Hematopoietic multipotent progenitor cell (in vitro differentiated cells): ENCODE results near the gene CAMK2D. TPM values are rescaled to one million over a fixed set of nuclear protein-coding genes. Genes with fewer than 3 reads are reported as not detected.
"Not testable (repeated sequence)": the region's sequence is repeated elsewhere in the genome, so short reads cannot be mapped to it uniquely, and the experiment has no call there.

Source experiments
- DNase-seq, 3 donors: peaks; one replicate each; pipeline ENCODE4 v3.0.0-alpha.2; 2011 to 2015; ENCODE audit warnings: low read depth in 2 of 3, low spot score in 2 of 3
- total RNA-seq: library from RNA; depleted of rRNA; stranded (reverse); fragments of >200 nt; gene quantifications from one replicate; pipeline ENCODE4 v1.2.3, GENCODE V29; 2012

CAMK2D gene
- total RNA-seq, 1 donor: 1.3 TPM

DNA sequence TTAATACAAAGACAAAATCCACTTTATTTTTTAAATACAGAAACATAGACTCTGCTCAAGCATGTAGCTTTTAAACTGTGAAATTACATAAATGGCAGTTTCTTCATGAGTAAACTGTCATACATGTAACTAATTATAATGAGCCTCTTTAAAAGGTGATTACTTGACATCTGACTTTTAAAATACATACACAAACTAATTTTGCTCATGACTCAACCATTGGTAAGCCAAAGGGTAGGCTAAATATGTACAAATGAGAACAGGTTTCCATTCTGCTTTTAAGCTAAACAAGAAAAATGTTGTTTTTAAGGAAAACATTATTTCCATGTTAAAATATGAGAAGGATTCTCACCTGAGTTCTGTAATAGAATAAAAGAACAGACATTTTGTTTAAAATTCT is 27.9 kb downstream of the CAMK2D start:
- DNase-seq: no peak

DNA sequence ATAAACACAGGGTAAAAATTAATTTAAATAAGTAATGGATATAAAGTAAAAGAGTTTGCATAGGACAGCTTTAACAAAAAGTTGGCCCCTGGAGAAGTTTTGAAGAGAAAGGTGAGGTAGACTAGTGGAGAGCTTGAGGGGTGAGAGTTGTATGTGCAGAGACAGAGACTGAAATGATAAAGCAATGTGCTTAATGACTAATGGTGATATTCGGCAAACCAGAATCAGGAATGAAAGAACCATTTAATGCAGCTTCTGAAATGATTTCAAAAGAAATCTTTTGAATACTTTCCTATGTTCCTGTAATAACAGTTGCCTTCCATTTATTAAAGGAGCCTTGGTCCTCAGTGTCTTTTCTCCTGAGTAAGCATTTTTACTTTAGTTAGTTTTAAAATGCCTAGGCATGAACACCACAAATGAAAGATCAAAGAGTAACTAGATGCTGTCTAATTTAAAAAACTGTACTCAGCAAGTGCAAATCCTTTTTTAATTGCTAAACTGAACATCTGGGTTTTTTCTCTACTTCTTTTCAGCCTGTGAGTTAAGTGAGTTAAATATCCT is 28.5 kb downstream of the CAMK2D start:
- no peak for DNase-seq

DNA sequence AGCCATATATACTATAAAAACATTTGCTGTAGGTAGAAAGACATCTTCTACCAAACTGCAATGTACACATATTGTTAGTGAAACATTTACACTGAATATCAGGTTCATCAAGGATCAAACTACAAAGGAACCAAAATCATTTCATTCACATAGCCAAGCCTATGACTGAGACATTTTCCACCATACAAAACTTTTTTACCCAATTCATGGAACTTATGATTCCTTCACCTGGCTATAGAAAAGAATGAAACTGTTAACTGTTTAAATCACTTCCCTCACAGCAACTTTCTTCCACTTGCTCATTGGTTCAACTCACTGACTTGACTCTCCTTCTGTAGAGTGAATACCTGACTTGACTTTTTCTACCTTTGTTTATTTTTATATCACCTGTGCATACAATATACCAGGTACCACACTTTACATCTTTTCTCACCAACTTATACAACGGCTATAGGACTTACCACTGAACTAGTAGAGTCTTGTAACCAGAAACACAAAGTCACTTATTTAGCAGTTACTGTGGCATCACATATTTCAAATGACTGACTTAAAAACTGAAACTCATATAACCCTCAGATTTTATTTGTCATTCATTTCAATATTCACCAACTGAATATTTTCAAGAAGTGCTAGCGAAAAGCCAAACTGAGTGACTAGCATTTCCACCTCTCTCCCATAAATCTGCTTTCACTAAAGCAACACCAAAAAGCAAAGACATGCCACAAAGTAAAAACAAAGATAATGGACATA is 30.9 kb downstream of the CAMK2D start:
- DNase-seq: no peak

DNA sequence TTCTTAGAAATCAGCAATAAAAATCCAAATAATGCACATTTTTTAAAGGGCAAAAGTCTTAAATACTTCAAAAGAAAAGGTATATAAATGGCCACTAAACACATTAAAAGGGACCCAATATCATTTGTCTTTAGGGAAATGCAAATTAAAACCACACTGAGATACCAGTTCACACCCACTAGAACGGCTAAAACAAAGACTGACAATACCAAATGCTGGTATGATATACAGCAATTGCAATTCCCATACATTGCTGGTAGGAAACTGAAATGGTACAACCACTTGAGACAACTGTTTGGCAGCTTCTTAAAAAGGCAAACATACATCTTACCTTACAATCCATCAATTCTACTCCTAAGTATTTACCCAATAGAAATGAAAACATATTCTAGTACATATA is 33.7 kb downstream of the CAMK2D start:
- DNase-seq: no peak

DNA sequence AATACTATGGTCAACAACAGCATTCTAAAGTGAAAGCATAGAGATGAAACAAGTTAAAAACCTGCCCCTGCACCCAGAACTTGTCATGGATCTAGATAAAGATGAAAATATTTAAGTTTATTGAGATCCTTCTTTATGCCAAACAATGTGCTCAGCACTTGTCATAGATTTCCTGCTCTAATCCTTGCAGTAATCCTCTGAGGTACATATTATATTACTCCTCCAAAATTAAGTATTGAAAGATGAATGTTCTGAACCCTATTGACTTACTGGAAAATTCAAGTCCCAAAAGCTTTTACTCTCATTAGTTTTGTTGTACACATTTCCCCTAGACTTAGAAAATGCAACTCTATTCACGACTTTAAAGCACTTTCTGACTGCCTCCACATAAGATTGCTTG is 35.6 kb downstream of the CAMK2D start:
- DNase-seq: no peak

DNA sequence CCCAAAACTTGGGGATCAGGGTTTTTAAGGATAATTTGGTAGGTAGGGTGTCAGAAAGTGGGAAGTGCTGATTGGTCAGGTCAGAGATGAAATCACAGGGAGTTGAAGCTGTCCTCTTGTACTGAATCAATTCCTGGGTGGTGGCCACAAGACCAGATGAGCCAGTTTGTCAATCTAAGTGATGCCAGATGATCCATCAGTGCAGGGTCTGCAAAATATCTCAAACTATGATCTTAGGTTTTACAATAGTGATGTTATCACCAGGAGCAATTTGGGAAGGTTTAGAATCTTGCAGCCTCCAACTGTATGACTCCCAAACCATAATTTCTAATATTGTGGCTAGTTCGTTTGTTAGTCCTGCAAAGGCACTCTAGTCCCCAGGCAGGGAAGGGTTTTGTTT is 43.3 kb downstream of the CAMK2D start:
- DNase-seq: no peak

DNA sequence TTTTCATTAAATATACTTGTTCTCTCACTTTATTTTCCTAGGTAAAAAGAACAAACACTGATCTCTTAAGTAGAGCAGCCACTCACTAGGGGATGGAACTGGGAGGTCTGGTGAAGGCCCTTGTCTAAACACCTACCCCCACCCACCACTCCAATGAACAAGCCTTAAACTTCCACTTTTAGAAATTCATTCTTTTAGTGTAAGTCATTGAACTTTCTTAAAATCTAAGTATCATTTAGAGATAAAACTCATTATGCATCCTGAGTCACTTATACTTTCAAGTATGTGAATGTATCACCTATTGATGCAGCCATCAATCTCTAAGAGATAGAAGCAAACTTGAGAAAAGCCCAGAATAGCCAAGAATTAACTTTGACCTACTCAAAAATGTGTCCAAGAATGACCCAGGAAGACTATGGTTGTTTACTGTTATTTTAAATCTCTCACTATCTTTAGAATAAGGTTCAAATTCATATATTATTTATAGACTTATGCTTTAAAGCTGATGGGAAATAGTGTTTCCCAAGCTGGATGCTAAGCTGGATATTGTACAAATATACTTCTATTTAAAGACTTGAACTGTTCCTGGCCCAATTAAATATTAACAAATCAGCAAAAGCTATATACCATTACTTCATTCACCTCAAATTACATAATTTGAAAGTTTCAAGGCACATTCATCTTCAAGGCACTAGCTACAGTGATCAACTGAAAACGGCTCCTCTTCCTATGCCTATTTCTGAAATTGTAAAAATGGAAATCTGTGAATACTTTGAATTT is 49.5 kb downstream of the CAMK2D start:
- DNase-seq: no peak

DNA sequence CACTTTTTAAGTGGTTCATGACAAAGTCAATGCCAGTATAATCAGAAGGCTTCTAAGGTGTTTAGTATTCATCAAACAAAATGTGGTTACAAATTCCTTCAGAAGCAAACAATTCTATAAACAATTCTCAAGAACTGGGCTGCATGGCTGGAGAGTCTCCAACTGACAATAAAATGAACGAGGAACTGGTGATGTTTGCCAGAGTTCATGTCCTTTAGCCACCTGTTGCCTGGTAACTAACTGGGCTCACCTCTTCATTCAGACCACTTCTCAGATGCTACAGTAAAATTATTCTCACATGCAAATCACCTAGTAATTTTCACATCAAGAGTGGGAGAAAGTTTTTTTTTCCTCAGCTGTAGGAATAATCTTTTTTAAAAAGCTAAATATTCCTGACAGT is 53.3 kb downstream of the CAMK2D start:
- no peak for DNase-seq

DNA sequence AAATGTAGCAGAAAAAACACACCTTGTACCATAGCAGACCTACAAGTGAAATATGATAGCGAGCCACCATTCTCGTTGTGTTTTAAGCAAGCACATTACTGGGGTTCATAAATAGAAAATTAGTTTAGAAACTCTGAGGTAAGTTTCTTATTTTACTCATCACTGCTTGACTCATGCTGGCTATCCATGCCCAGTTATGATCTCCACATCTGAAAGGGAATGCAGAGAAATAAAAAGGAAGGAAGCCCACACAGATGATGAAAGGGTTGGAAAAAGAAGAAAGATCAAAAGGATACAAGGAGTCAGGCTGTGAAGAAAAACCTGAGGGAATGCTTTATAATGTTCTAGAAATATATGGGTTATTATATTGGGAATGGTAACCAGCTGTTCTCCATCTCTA is 54.5 kb downstream of the CAMK2D start:
- no peak for DNase-seq

DNA sequence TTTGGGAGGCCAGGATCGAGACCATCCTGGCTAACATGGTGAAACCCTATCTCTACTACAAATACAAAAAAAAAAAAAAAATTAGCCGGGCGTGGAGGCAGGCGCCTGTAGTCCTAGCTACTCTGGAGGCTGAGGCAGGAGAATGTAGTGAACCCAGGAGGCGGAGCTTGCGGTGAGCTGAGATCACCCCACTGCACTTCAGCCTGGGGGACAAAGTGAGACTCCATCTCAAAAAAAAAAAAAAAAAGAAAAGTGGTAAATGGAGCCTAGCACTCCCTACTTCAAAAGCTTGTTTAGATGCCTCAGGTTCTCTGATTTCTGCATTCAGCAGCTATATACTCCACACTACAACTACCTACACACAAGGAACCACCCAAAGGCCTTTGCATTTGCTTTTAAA is 56.4 kb downstream of the CAMK2D start:
- DNase-seq: not testable (repeated sequence)

DNA sequence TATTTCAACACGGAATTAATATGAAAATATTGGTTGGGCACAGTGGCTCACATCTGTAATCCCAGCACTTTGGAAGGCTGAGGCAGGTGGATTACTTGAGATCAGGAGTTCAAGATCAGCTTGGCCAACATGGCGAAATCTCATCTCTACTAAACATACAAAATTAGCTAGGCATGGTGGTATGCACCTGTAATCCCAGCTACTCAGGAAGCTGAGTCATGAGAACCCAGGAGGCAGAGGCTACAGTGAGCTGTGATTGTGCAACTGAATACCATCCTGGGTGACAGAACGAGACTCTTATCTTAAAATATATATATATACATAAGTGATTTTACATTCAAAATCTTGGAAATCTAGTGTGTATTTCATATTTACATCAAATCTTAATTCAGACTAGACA is 58.9 kb downstream of the CAMK2D start:
- not testable (repeated sequence) for DNase-seq

DNA sequence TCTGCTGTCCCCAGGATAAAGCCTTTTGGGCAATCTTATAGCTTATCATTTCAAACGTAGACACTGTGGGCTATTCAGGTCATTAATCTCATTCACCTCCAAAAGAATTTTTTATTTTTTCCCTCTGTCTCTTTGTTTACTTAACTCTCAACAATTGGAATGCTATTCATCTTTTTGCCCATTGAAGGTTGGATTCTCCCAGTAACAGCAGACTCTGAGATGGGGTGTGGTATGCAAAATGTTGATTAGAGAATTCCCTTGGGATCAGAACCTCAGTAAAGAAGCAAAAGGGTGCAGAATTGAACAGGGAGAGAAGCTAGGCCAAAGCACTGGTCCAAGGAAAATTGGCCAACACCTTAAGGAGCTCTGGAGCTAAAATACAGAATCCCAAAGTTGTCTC is 60.4 kb downstream of the CAMK2D start:
- DNase-seq: no peak

DNA sequence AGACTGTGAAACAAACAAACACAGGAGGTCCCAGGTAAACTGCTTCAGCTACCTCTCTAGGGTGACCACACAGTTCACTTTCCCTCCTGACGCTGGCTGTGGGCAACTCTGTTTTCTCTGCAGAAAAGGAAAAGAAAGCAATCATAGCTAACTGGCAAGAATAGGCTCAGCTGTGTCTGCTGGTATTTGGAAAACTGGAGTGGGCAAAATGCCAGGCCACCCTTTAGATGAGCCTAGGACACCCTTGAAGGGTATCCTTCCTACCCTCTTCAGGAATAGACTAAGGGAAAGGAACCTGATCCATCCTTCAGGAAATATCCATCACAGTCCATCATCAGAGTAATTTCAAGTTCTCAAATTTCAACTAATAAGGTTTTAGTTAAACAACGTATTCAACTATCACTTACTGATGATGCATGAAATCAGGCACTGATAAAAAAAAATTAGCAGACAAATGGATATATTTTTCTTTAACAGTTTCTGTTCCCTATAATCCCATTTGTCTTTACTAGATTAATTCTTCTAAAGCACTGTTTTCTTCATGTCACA is 60.9 kb downstream of the CAMK2D start:
- DNase-seq: no peak

DNA sequence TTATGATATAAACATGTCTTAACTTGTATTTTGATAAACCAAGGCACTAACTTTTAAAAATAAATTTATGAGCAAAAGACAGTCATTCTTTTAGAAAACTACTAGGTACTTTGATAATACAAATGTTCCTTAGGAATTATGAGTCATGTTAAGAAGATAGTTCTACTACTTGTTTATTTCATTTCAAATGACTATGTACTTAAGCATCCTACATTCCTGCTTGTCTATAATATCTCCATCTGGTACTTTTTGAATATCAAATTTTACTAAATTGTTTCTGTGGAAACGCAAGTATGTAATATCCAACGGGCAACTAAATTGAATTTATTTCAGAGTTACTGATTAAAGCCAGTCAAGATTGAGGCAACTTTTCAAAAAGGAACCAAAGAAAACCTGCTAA is 61.8 kb downstream of the CAMK2D start:
- no peak for DNase-seq

DNA sequence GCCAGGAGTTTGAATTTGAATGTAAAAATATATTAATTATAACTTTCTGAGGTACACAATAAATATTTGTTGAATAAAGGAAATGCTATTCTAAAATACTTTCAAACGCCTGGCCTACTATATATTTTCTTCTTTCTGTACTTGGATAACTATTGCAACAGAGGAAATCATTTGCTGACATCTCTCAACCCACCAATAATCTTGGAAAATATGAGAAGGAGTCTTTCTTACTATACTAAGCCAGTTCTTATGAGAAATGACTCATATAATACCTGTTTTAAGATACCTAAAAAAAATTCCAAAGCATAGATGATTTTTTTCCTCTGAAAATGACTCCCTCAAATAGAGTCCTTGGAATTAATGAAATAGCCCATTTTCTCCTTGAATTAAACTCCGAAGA is 64.1 kb downstream of the CAMK2D start:
- DNase-seq: no peak

DNA sequence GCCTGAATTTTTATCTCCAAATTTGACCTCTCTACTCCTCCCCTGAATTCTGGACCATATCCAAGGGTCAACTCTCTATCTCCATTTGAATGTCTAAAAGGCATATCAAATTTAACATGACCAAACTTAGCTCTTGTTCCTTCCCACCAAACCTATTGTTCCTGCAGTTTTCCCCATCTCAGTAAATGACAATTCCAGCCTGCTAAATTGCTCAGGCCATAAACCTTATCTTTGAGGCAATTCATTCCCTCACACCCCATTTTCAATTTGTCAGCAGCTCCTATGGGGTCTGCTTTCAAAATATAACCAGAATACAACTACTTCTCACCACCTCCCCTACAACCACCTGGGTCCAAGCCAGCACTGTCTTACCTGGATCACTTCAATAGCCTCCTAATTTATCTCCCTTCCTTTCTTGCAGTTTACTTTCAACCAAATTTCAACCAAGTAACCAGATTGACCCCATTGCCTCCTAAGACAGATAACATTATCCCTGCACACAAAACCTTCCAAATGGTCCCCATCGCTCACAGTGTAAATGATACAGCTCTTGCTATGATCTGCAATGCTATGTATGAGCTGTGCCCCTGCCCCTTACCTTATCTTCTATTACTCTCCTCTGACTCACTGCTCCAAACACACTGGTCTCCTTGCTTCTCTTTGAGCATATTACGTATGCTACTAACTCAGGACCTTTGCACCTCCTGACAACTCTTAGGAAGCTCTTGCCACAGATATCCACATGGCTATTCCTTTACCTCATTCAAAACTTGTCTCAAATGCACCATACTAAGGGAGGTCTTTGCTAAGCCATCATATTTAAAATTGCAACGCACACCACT is 66.0 kb downstream of the CAMK2D start:
- no peak for DNase-seq

DNA sequence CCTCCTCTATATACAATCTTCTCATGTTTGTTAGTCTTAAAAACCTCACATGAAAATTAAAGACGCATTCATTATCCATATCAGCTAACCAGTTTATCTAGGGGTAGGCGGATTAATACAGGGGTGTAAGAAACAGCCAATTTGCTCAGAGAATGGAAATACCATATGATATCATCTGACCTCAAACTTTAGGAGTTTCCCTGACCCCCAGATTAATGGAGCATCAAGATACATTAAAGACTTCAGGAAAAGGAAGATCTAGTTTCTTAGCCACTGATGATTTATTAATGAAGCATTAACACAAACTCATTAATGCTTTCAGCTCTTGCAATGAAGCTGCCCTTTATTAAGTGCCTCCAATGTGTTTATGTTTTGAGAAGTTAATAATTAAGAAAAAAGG is 67.5 kb downstream of the CAMK2D start:
- DNase-seq: no peak

DNA sequence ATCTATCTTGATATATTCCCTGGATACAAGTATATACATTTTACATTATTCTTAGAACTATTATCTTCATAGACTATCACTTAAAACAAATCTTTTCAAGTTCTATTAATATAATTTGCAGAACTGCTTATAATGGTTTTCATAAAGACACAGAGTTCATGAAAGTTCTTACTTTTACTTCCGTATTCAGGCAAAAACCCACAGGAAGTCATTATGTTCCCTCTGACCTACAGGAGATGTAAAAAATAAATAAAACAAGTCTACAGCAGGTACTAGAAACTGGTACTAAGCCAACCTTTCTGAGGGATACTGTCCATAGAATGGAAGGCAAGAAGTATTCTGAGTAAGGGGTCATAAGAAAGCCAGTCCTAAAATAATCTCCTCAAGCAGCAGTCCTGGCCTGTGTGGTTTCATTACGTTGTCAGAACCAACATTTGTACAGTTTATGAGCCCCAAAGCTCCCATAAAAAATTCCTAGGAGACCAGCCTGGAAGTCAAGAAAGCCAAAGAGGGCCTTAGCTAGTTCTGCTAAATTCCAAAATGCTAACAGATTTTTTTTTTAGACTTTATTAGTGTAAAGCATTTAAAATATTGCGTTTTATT is 68.6 kb downstream of the CAMK2D start:
- DNase-seq: peak in 1 of 3 donors; percentile 35

DNA sequence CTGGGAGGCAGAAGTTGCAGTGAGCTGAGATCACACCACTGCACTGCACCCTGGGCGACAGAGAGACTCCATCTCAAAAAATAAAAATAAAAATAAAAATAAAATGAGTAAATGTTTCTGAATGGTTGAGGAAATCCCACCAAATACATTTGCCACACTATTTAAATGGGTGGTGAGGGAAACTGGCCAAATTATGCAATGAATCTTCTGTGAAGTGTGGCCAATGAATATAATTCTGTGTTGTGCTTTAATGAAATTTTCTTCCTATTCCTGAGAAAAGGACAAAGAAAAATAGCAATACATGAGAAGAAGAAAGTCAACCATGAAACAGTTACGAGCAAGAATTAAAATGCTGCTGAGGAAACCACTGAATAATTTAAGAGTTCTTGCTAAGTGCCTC is 69.9 kb downstream of the CAMK2D start:
- no peak for DNase-seq

DNA sequence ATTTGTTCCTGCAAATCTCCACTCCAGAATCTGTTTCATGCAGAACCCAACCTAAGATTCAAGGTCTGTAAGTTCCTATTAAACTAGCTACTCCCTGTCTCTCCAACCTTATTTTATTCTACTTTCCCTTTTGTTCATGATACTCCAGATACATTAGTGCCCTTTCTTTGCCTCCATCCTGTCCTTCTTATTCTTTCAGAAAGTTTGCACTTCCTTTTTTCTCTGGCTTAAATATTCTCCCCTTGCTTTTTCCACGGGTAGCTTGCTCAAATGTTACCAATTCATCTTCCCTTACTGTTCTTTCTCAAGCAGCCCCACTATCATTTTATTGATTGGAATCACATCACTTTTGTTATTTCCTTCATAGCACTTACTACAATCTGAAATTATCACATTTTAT is 72.1 kb downstream of the CAMK2D start:
- no peak for DNase-seq
